Fibroblast of skin of back (primary cell): ENCODE data around the gene EFNA2. TPM values are rescaled to one million over a fixed set of nuclear protein-coding genes. Genes with fewer than 3 reads are reported as not detected.
"Not testable (repeated sequence)": the region's sequence is repeated elsewhere in the genome, so short reads cannot be mapped to it uniquely, and the experiment has no call there.

Experiments
- DNase-seq: peaks from one replicate; pipeline ENCODE4 v3.0.0-alpha.2; 2013
- polyA plus RNA-seq, 2 experiments: library from polyadenylated mRNA; unstranded; fragments of 120-200 nt; gene quantifications; one replicate each; pipeline ENCODE4 v1.2.1, GENCODE V29; 2013; ENCODE audit not compliant: insufficient read length in 2 of 2

The EFNA2 gene
- polyA plus RNA-seq (2013, experiment 1 of 2; ENCODE audit: insufficient read length), result 0.67 TPM
- 0.63 TPM for polyA plus RNA-seq (2013, experiment 2 of 2; ENCODE audit: insufficient read length)

DNA sequence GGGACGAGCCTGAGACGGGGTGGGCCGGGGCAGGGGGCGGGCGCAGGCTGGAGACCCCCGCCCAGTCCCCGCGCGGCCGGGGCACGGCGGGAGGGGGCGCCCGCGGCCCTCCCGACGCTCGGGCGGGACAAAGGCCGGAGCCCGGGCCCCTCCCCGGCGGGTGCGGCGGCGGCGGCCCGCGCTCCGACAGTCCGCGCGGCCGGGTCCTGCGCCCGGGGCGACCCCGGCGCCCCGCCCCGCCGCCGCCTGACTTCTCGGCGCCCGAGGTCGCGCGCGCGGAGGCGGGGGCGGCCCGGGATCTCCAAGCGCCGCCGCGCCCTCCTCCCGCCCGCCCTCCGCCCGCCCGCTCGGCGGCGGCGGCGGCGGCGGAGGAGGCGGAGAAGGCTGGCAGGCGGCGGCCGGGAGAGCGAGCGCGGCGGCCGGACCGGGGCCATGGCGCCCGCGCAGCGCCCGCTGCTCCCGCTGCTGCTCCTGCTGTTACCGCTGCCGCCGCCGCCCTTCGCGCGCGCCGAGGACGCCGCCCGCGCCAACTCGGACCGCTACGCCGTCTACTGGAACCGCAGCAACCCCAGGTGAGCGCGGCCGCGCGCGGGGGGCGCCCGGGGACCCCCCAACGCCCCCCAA is at the start of gene EFNA2:
EFNA2 (plus strand) TSS at position 137 of the 624 bp plus-strand sequence; CDS start at position 433, 296 bp downstream.
- no peak for DNase-seq

DNA sequence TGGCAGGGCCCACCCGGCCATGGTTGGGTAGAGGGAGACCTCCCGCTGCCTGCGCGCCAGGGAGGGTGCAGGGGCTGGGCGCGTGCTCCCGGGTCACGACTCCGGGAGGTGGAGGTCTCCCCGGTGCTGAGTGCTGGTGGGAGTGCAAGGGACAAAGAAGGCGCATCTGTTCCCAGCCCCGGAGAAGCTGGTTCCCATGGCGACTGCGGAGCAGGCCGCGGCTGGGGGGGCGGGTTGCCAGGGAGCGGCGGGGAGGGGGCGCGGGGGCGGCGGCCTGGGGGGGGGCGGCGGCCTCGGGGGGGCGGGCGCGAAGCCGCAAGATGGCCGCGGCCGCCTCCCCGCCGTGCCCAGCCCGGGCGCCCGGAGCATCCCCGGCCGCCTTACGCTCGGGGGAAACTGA is 49.1 kb upstream of the EFNA2 start:
- no peak for DNase-seq

DNA sequence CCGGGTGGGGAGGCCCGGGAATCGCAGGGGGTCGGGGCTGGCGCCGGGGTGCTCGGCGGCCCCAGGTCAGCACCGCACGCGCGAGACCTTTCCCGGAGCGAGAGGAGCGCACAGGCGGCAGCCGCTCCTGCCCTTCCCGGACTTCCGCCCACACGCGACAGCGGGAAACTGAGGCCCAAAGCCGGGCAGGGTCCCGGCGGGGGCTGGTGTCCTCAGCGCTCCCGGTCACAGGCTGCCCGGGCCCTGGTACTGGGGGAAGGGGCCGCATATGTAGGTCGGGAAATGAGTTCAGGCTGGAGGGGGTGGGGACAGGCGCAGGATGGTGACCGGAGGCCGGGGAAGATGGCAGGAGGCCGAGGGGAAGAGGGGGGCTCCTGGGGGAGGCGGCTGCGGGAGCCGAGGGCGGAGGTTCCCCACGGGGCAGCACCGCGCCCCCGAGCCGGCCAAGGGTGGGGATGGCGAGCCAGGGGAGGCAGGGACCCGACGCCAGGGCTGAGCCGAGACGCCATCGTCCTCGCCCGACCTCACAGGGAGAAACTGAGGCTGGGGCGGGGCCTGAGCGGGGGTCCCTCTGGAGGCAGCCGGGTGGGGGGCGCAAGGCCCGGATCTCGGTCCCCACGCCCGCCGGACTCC is 48.5 kb upstream of the EFNA2 start:
- no peak for DNase-seq

DNA sequence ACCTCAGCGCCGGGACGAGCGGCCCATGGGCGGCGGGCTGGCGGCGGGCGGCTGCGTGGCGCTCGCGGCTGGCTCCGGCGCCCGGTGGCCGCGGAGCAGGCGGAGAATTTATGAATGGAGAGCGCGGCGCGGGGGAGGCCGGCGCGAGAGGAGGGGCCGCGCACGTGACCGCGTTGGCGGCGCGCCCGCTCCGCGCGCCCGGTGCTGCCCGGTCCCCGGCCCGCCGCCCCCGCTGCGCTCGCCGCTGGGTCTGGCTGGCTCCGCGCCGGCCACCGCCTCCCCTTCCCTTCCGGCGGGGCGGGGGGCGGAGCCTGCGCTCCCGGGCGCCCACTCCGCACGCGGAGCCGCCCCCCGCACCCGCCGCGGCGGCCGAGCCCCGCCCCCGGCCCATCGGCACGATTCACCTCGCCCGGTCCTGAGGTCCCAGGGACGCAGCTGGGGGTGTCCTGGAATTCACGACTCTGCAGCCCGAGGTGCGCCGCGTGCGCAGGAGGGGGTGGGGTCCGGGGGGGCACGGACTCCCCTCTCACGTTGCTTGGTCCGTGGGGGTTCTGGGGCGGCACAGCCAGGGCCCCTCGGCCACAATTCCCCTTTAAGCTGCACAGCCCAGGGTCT is 47.8 kb upstream of the EFNA2 start, which contains the start of gene CBARP:
CBARP (minus strand) TSS at position 252 of the 615 bp plus-strand sequence. CDS start 1,905 bp downstream, outside the sequence.
- DNase-seq, result no peak

DNA sequence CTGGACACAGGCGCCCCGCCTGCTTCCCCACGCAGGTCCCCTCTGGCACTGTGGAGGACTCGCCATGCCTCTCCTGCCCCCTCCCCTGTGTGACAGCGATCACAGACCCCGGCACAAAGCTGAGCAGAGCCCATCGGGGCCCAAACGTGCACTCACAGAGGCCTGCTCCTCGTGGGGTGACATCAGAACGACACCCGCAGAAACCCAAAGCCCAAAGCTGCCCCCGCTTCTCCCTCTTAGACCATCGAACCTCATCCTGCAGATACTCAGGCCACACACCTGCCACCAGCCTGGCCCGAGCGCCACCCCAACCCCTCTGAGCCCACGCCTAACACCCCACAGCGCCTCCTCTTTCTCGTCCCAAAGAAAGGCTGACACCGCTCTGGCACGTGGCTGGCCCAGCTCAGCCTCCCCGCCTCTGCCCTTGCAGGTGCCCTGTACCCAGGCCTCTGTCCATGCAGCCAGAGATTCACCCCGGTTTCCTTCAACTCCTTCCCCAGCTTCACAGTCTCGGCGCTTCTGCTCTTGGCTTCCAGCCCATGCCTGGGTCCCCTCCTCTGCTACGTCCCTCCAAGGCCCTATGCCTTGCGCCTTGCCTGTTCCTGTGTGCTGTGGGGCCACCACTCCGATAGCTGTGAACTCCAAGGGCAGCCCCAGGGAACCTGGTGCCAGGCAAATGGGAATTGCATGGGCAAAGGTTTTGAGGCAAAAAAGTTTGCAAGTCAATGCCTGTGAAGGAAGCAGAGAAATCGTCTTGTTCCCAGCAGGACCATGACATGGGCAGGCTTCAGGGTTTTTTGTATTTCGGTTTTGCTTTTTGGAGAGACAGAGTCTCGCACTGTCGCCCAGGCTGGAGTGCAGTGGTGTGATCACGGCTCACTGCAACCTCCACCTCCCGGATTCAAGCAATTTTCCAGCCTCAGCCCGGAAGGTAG is 47.0 kb upstream of the EFNA2 start:
- no peak for DNase-seq

DNA sequence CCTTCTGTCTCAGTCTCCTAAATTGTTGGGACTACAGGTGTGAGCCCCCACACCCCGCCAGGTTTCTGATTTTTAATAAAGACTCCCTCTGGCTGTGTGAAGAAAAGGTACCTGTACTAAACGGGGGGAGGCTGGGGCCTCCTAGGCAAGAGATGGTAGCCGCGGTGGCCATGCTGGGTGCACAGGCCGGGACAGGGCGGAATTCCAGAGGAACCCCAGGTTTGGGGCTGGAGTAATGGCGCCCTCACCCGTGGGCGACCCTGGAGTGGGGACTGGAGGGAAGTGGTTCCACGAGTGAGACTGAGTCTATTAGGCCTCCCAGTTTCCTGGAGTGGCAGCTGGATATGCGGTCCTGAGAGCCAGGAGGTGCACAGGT is 46.3 kb upstream of the EFNA2 start:
- no peak for DNase-seq

DNA sequence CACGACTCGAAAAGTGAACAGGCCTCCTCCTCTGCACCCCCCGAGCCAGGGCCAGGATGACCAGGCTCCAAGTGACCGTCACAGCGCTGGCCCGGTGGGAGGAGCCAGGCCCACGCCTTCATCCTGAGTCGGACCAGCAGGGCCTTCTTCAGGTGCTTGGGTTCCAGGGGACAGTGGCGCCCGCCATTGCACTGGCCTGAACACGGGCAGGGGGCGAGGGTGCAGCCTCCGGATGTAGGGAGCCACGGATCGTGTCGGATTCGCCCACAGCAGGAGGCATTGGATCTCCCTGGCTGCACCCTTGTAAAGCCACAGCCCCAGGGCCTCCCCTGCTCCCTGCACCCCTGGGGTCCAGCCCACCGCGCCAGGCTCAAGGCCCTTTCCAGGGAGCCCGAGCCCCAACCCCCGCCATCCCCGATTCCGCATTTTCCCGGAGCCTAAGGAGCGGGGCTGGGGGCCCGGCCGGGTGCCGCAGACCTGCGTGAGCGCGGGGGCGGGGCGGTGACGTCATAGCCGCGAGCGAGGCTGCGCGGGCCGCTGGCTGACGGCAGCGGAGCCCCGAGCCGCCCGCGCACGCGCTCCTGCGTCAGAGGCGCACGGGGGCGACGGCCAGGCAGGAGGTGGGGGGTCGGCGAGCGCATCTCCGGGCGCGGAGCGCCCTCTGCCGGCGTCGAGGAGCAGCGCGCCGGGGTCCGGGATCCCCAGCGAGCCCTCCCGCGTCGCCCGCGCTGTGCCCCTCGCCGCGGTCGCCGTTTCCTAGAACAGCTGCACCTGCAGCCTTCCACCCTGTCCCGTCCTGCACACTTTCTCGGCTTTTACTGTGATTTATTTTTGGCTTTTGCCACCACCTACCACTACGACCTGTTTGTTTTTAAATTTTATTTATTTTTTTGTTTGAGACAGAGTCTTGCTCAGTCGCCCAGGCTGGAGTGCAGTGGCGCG is 45.6 kb upstream of the EFNA2 start:
- peak; percentile 87 for DNase-seq

DNA sequence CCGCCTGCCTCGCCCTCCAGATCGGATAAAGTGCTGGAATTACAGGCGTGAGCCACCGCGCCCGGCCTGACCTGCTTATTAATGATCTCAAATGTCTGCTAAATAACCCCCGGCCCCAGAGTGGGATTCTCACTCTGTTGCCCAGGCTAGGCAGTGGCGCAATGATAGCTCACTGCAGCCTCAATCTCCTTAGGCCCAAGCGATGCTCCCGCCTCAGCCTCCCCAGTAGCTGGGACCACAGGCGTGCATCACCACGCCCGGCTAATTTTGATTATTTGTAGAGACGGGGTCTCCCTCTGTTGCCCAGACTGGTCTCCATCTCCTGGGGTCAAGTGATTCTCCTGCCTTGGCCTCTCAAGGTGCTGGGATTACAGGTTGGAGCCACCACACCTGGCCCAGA is 44.7 kb upstream of the EFNA2 start:
- DNase-seq, result no peak

DNA sequence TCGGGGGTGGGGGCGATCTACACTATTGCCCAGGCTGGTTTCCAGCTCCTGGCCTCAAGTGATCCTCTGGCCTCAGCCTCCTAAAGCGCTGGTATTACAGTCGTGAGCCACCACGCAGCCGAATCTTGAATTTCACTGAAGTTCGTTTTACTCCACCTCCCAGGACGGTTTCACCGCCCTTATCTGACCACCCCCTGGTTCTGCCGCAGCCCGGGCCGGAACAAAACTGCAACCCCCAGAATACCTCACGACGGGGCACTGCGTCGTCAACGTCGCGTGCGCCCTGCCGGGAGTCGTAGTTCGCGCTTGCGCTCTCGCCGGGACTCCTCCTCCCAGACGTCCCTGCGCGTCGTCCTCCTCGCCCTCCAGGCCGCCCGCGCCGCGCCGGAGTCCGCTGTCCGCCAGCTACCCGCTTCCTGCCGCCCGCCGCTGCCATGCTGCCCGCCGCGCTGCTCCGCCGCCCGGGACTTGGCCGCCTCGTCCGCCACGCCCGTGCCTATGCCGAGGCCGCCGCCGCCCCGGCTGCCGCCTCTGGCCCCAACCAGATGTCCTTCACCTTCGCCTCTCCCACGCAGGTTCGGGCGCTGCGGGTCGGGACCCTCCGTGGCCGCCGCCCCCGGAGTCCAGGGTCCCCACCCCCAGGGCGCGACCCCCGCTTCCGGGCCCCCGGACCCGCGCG is 44.1 kb upstream of the EFNA2 start, which contains the start of gene ATP5F1D:
ATP5F1D (plus strand) TSS at position 335 of the 679 bp plus-strand sequence; CDS start at position 435, 100 bp downstream.
- DNase-seq, result peak; percentile 95

DNA sequence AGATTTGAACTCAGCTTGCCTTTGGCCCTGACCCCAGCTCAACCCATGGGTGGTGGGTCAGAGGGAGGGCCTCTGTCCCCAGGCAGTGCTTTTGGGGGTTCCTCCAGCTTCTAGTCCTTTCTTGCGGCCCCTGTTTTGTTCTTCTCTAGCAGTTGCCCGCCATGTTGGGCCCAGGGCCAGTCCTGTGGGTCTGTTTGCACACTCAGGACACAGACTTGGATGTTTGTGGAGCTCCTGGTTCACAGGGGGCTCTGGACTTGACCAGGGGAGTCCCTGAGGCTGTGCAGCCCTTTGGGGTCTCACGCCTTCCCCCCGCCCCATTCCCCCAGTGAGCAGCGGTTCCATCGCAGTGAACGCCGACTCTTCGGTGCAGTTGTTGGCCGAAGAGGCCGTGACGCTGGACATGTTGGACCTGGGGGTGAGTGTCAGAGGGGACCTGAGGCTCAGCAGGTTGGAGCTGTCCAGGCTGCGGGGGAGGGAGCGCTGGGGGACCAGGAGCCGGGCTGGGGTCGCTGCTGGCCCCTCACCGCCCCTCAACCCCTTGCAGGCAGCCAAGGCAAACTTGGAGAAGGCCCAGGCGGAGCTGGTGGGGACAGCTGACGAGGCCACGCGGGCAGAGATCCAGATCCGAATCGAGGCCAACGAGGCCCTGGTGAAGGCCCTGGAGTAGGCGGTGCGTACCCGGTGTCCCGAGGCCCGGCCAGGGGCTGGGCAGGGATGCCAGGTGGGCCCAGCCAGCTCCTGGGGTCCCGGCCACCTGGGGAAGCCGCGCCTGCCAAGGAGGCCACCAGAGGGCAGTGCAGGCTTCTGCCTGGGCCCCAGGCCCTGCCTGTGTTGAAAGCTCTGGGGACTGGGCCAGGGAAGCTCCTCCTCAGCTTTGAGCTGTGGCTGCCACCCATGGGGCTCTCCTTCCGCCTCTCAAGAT is 41.6 kb upstream of the EFNA2 start:
- peak; percentile 82 for DNase-seq

DNA sequence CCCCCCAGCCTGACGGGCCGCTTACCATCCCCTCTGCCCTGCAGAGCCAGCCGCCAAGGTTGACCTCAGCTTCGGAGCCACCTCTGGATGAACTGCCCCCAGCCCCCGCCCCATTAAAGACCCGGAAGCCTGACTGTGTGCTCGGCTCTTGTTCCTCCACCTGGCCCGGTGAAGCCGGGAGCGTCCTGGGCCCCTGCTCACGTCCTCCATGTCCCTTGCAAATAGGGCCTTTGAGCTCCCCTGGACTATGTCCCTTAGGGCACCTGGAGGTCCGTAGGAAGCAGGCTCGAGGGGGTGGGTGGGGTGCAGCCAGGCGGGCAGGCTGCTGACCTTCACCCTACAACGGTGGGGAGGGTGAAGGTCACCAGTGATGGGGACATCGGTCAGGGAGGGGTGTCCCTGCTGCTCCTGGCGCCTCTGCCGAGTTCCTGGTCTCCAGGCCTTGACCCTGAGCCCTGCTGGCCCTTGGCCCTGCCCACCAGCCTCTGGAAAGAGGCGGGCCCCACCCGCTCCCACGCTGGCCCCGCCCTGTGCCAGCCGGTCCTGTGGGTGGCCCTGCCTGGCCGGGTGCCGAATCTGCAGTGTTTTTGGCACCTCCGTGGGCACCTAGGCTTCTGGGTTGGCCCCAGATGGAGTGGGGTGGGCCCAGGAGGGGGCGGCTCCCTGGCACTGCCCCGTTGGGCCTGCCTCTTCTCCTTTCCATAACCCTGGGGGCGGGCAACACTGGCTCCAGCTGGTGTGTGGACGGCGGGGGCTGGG is 40.8 kb upstream of the EFNA2 start:
- DNase-seq, result no peak

DNA sequence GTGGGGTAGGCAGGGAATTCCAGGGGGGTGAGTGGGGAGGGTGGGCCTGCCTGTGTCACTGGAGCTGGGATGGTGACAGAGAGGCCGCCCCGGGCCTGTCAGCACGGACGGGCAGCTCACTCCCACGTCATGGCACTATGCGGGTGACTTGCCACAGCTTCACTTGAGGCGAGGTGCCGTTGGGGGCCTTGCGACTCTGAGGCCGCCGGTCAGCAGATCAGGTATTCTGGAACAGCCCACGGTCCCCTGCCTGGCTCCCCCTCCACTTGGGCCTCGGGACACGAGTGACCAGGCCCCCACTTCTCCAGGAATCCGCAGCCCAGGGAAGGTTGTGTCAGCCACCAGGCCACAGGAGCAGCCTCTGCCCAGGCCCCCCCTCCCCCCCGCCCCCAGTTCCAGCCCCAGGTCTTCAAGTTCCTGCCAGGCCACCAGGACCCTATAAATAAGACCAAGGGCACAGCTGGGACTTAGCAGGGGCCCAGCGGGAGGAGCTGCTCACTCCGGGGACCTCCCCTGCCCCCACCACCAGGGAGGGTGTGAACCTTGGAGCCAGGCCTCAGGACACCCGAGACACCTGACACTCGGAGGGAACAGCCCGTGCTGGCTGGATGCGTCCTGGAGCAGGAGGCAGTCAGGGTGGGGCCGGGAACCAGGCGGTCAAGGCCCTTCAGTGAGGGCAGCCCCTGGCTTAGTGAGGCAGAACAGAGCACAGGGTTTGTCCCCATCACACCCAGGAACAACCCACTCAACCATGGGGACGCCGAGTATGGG is 40.0 kb upstream of the EFNA2 start:
- DNase-seq, result no peak

DNA sequence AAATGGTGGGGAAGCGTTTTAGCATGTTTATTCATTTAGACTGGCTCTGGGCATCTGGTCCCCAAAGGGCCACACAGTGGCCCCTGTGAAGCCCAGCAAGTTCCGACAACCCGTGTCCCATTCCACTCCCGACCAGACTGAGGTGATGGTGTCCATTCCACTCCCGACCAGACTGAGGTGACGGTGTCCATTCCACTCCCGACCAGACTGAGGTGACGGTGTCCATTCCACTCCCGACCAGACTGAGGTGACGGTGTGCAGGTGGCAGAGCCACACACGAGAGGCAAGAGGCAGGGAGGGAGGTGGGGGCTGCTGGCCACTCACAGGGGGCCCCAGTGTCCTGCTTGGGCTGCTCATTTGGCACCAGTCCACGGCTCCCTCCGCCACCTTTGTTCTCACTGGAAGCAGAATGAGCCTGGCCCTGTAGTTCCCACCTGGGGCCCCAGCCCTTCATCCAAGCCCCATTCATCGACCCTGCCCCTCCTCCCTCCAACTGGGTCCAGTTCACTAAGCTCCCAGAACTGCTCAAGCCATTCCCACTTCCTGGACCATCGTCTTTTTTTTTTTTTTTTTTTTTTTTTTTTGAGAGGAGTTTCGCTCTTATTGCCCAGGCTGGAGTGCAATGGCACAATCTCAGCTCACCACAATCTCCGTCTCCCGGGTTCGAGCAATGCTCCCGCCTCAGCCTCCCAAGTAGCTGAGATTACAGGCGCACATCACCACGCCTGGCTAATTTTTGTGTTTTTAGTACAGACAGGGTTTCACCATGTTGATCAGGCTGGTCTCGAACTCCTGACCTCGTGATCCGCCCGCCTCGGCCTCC is 39.2 kb upstream of the EFNA2 start:
- DNase-seq, result not testable (repeated sequence)

DNA sequence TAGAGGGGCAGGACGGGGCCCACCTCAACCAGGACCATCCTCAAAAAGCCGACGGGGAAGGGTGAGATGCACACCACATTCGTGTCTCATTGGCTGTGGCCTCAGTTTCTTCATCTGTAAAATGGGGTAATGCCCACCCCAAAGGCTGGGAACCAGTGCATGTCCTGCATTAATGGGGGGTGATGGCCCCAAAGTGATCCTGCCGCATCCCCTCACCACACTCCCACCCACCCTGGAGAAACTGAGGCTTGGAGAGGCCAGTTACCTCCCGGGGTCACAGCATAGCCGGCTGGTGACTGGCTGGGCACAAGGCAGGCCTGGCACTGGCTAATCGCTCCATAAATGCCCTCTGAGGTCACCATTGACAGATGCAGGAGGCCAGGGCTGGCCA is 37.9 kb upstream of the EFNA2 start:
- no peak for DNase-seq

DNA sequence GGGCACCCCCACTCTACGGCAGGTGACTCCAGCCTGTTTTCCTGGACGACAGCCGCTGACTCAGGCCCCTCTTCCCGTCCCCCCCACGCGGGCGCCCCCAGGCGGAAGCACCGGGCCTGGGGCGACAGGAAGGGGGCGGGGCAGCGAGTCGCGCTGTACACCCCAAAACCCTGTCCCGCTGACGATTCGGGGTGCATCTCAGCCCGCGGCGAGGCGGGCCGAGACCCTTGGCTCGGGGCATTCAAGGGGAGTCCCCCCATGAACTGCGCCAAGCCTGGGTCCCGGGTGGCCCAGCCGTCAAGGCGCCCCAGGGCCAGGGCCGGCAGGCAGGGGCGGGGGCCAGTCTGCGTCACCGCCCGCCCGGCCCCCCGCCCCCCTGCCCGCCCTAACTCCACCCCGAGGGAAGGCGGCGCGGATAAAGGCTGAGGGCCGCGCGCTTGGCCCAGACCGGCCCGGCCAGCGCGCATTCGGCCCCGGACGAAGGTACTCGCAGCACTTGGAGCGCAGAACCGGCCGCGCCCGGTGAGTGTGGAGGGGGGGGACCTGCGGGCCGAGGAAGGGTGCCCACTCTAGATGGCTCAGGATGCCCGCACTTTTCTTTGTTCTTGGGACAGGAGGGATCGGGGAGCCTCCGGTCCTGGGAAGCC is 37.4 kb upstream of the EFNA2 start, which contains the start of gene MIDN:
MIDN (plus strand) TSS at position 445 of the 647 bp plus-strand sequence. CDS start 1,714 bp downstream, outside the sequence.
- DNase-seq, result peak; percentile 88

DNA sequence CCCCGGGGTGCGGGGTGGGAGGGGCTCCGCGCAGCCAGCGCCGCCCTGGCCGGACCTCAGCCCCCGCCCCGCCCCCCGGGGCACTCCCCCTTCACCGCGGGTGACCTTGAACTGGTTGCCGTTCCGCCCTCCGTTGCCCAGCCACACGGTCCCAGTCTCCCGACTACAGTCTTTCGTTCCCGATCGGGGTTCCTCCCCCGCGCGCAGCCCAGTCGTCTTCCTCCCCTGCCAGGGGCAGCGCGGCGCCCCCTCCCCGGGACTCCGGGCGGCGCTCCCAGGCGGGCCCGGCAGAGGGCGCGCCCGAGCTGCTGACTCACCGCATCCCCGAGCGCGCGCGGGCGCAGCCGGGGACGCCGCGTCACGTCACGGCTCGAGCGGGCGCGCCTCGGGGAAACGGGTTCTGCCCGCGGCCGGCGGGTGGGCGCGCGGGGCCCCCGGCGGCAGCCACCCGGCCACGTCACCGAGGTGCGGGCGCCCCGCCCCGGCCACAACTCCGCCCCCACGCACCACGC is 36.8 kb upstream of the EFNA2 start:
- DNase-seq, result peak; percentile 84
